ENCODE measurements around the gene SMIM21. TPM values are rescaled to one million over a fixed set of nuclear protein-coding genes. Genes with fewer than 3 reads are reported as not detected.

The SMIM21 gene
- total and polyA plus RNA-seq, 7 donors: 0.60 TPM; not detected in 6

GRCh38 chr18:75462178-75462832 is 34.8 kb upstream of the SMIM21 start:
- Histone ChIP-seq H3K27ac (no peak overlapping the region), H3K9me3 (peaks cover 0 to 3% (median 0%) of the 10 kb centered on the region in 4 donors), H3K4me1 (no peaks in the 10 kb centered on the region), H3K4me3 (no peak overlapping the region), H3K36me3 (no peaks in the 10 kb centered on the region), H3K27me3 (no peaks in the 10 kb centered on the region)
- intact Hi-C loops (cut with DNase I): no loop called here
- WGBS, 2 donors: 76 to 85% methylated on average over 10 of the region's 10 CpGs
- no peak for DNase-seq
- TF ChIP-seq POLR2A (IDR thresholded peaks at IDR 0.05) (no peak), EP300 (IDR thresholded peaks at IDR 0.05) (no peak), CTCF (IDR thresholded peaks at IDR 0.05) (no peak), POLR2AphosphoS5 (IDR thresholded peaks at IDR 0.05) (no peak)

GRCh38 chr18:75456199-75456631 is 28.7 kb upstream of the SMIM21 start:
- H3K4me1 ChIP-seq: peaks cover 0 to 17% (median 12%) of the 10 kb centered on the region in 4 donors
- TF ChIP-seq CTCF (IDR thresholded peaks at IDR 0.05) (no peak), EP300 (IDR thresholded peaks at IDR 0.05) (no peak), POLR2AphosphoS5 (IDR thresholded peaks at IDR 0.05) (no peak)
- WGBS, 2 donors: 19 to 40% methylated on average over 19 of the region's 19 CpGs
- H3K9me3 ChIP-seq: peaks cover 0 to 3% (median 0%) of the 10 kb centered on the region in 4 donors
- no peaks in the 10 kb centered on the region for H3K27me3 ChIP-seq
- peak overlapping the region in 3 of 4 donors; percentile 56 to 74 (median 72) for H3K27ac ChIP-seq
- H3K36me3 ChIP-seq: no peaks in the 10 kb centered on the region
- no peak for DNase-seq
- H3K4me3 ChIP-seq: peak overlapping the region in 3 of 4 donors; percentile 64 to 66 (median 64)
- intact Hi-C loops (cut with DNase I): loop anchor here (5.0 kb wide), 1 partner anchor 249 kb away; the partner anchor contains the start of gene PTGR3

GRCh38 chr18:75455249-75456198 is 28.0 kb upstream of the SMIM21 start:
- DNase-seq: no peak
- Histone ChIP-seq H3K4me3 (peak overlapping the region; percentile 21 to 66 (median 64)), H3K9me3 (peaks cover 0 to 3% (median 0%) of the 10 kb centered on the region in 4 donors), H3K27me3 (no peaks in the 10 kb centered on the region), H3K27ac (peak overlapping the region; percentile 56 to 74 (median 66)), H3K4me1 (peaks cover 0 to 17% (median 12%) of the 10 kb centered on the region in 4 donors), H3K36me3 (no peaks in the 10 kb centered on the region)
- 9% methylated on average over 84 of the region's 84 CpGs for WGBS, 2 donors
- TF ChIP-seq CTCF (IDR thresholded peaks at IDR 0.05): no peak
- no peak for TF ChIP-seq POLR2A (IDR thresholded peaks at IDR 0.05)
- peak in 2 of 4 donors; percentile 11 to 15 for TF ChIP-seq POLR2AphosphoS5 (IDR thresholded peaks at IDR 0.05)
- intact Hi-C loops (cut with DNase I): loop anchor here (5.0 kb wide), 1 partner anchor 248 kb away; the partner anchor contains the start of gene PTGR3

GRCh38 chr18:75454022-75454795 is 26.7 kb upstream of the SMIM21 start:
- no peak for DNase-seq
- H3K27me3 ChIP-seq: no peaks in the 10 kb centered on the region
- peaks cover 0 to 3% (median 0%) of the 10 kb centered on the region in 4 donors for H3K9me3 ChIP-seq
- intact Hi-C loops (cut with DNase I): no loop called here
- TF ChIP-seq POLR2AphosphoS5 (IDR thresholded peaks at IDR 0.05) (no peak), CTCF (IDR thresholded peaks at IDR 0.05) (no peak), POLR2A (IDR thresholded peaks at IDR 0.05) (no peak), EP300 (IDR thresholded peaks at IDR 0.05) (no peak)
- peaks cover 0 to 17% (median 12%) of the 10 kb centered on the region in 4 donors for H3K4me1 ChIP-seq
- H3K4me3 ChIP-seq: no peak overlapping the region
- peak overlapping the region in 1 of 4 donors; percentile 72 for H3K27ac ChIP-seq
- H3K36me3 ChIP-seq: no peaks in the 10 kb centered on the region
- WGBS, 2 donors: 82 to 90% methylated on average over 14 of the region's 14 CpGs
